ENCODE data around the gene NOS1AP.

DNA sequence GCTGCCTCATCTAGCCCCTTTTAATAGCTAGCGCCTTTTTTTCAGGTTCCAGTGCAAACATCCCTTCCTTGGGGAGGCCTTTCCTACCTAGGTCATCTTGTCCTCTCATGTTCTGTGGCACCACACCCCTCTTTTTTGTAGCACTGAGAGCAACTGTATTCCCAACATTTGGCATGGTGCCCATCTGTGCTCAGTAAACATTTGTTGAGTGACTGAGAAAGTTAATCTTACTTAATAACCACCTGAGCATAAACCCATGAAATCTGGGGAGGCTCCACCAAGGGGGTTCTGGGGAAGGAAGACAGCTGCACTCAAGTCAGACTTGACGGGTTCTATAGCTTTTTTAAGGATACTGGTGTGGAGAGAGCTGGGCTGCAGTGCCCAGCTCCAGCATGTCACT, 90.0 kb downstream of the NOS1AP start:
- TF ChIP-seq CTCF (conservative IDR thresholded peaks at IDR 0.05 in 1 of 2, IDR thresholded peaks at IDR 0.05 in 1 of 2; ENCODE audit: extremely low read depth in 1 of 2, insufficient read depth in 1 of 2, low read depth in 1 of 2, low read length in 2 of 2) (no peak), EZH2 (IDR thresholded peaks at IDR 0.05; ENCODE audit: borderline replicate concordance, low read length) (no peak)
